Peyer's patch (tissue), 4 donors: Measurements from ENCODE around the gene PAX1.

Experiments used
- CTCF ChIP-seq, 6 experiments: fragments of 450-650 bp in 4 of 6; fragments of 200-600 bp in 2 of 6; sonication (generic) in 1 of 6; IDR thresholded peaks; one replicate each; pipeline ENCODE4 v1.5.1; 2017 to 2019; ENCODE audit warnings: antibody characterized with exemption in 6 of 6, mild to moderate bottlenecking in 3 of 6, moderate library complexity in 1 of 6
- POLR2A ChIP-seq, 2 donors: fragments of 450-650 bp; IDR thresholded peaks; one replicate each; pipeline ENCODE4 v1.5.1; 2017; ENCODE audit warnings: antibody characterized with exemption in 2 of 2, mild to moderate bottlenecking in 2 of 2, moderate library complexity in 2 of 2

GRCh38 chr20:21739161-21739560 is 33.7 kb downstream of the PAX1 start:
- TF ChIP-seq CTCF (IDR thresholded peaks at IDR 0.05) (no peak), POLR2A (IDR thresholded peaks at IDR 0.05) (no peak)
